ENCODE measurements around the gene NRN1L.
"Not testable (repeated sequence)": the region's sequence is repeated elsewhere in the genome, so short reads cannot be mapped to it uniquely, and the experiment has no call there.

Gene NRN1L

DNA sequence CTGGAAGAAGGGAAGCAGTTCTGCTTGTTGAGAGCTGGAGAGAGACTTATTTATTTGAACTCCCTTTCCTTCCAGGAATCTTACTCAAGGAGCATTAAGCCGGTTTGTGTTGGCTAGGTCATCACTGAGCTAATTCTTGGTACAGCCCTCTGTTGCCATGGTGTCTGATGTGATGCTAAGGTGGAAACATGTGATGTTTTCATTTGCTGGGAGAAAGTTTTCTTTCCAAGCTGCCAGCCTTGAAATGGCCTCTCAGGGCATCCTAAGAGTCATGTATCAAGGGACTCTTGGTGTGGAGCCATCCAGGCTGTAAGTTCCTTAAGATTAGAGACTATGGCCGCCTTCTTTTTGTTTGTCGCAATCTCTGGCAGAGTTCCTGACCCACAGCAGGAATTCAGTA is 12.5 kb downstream of the NRN1L start:
- Histone ChIP-seq H2AFZ (ENCODE audit: low read depth, low read length) (no peak overlapping the region), H3K4me1 (ENCODE audit: insufficient read depth, low read length) (peaks cover 25% of the 10 kb centered on the region), H3K27me3 (ENCODE audit: insufficient read depth, low read length) (no peaks in the 10 kb centered on the region), H3K36me3 (ENCODE audit: insufficient read depth, low read length) (no peaks in the 10 kb centered on the region), H3K4me3 (ENCODE audit: low read length) (no peak overlapping the region), H3K9me3 (ENCODE audit: low read length) (no peaks in the 10 kb centered on the region)

DNA sequence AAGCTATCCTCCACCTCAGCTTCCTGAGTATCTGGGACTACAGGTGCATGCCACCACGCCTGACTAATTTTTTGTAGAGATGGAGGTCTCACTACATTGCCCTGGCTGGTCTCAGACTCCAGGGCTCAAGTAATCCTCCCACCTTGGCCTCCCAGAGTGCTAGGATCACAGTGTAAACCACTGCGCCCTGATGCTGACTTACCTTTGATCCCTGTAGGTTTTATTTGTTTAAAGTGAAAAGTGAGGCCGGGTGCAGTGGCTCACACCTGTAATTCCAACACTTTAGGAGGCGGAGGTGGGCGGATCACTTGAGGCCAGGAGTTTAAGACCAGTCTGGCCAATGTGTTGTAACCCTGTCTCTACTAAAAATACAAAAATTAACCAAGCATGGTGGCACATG is 17.0 kb downstream of the NRN1L start:
- Histone ChIP-seq H3K9me3 (ENCODE audit: low read length) (no peaks in the 10 kb centered on the region), H3K36me3 (ENCODE audit: insufficient read depth, low read length) (peaks cover 9% of the 10 kb centered on the region), H3K27me3 (ENCODE audit: insufficient read depth, low read length) (no peaks in the 10 kb centered on the region), H3K4me3 (ENCODE audit: low read length) (no peak overlapping the region), H3K4me1 (ENCODE audit: insufficient read depth, low read length) (peaks cover 5% of the 10 kb centered on the region), H2AFZ (ENCODE audit: low read depth, low read length) (no peak overlapping the region)

DNA sequence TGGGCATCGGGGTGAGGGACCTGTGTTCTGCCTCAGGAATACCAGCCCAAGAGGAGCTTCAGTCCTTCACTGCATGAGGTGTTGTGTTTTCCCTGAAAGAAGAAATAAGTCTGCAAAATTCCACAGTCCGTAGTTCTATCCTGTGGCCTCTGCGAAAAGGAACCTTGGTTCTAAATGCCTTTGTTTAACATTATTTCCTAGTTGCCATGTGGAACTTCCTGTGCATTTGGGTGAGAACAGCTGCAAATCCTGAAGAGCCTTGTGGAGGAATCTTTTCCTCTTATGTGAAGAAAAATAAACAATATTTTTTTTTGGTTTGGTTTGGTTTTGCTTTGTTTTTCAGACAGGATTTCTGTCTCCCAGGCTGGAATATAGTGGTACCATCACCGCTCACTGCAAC is 18.1 kb downstream of the NRN1L start:
- Histone ChIP-seq H3K36me3 (ENCODE audit: insufficient read depth, low read length) (peaks cover 9% of the 10 kb centered on the region), H3K9me3 (ENCODE audit: low read length) (no peaks in the 10 kb centered on the region), H2AFZ (ENCODE audit: low read depth, low read length) (no peak overlapping the region), H3K4me1 (ENCODE audit: insufficient read depth, low read length) (no peaks in the 10 kb centered on the region), H3K4me3 (ENCODE audit: low read length) (no peak overlapping the region), H3K27me3 (ENCODE audit: insufficient read depth, low read length) (no peaks in the 10 kb centered on the region)

DNA sequence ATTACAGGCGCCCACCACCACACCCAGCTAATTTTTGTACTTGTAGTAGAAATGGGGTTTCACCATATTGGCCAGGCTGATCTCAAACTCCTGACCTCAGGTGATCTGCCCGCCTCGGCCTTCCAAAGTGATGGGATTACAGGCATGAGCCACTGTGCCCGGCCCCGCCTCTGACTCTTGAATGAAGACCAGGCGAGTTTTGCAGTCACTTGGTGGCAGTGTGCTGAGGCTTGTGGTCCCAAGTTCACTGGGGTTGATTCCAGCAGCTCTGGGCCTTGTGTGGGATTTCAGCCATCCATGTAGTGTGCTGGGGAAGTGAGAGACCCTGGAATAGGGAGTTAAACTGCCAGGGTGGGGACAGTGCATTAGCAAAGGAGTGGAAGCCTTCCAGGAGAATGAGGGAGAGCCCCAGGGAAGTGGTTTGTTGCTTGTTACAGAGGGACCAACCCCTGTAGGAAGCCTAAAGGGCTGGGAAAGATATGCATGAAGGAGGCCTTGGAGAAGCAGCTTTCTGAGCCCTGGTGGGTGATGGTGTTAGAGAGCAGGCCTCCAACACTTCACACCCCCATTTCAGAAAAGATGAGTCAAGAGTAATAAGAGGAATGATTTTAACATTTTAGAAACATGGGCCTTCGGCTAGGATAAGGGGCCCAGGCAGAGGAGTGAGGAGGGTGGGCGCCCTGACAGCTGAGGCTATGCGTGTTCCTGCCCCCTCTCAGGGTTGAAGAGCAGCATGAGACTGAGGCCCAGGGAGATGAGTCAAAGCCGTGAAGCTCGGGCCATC is 22.9 kb downstream of the NRN1L start:
- no peak overlapping the region for H3K4me3 ChIP-seq (ENCODE audit: low read length)
- no peaks in the 10 kb centered on the region for H3K27me3 ChIP-seq (ENCODE audit: insufficient read depth, low read length)
- peaks cover 8% of the 10 kb centered on the region for H3K4me1 ChIP-seq (ENCODE audit: insufficient read depth, low read length)
- no peak overlapping the region for H2AFZ ChIP-seq (ENCODE audit: low read depth, low read length)
- H3K36me3 ChIP-seq (ENCODE audit: insufficient read depth, low read length), result peaks cover 46% of the 10 kb centered on the region
- no peaks in the 10 kb centered on the region for H3K9me3 ChIP-seq (ENCODE audit: low read length)

DNA sequence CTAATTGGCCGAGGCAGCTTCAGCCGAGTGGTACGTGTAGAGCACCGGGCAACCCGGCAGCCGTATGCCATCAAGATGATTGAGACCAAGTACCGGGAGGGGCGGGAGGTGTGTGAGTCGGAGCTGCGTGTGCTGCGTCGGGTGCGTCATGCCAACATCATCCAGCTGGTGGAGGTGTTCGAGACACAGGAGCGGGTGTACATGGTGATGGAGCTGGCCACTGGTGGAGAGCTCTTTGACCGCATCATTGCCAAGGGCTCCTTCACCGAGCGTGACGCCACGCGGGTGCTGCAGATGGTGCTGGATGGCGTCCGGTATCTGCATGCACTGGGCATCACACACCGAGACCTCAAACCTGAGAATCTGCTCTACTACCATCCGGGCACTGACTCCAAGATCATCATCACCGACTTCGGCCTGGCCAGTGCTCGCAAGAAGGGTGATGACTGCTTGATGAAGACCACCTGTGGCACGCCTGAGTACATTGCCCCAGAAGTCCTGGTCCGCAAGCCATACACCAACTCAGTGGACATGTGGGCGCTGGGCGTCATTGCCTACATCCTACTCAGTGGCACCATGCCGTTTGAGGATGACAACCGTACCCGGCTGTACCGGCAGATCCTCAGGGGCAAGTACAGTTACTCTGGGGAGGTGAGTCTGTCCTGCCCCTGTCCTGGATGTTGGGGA is 24.5 kb downstream of the NRN1L start:
- Histone ChIP-seq H2AFZ (ENCODE audit: low read depth, low read length) (no peak overlapping the region), H3K4me1 (ENCODE audit: insufficient read depth, low read length) (peaks cover 8% of the 10 kb centered on the region), H3K27me3 (ENCODE audit: insufficient read depth, low read length) (no peaks in the 10 kb centered on the region), H3K36me3 (ENCODE audit: insufficient read depth, low read length) (peaks cover 41% of the 10 kb centered on the region), H3K9me3 (ENCODE audit: low read length) (no peaks in the 10 kb centered on the region), H3K4me3 (ENCODE audit: low read length) (no peak overlapping the region)

DNA sequence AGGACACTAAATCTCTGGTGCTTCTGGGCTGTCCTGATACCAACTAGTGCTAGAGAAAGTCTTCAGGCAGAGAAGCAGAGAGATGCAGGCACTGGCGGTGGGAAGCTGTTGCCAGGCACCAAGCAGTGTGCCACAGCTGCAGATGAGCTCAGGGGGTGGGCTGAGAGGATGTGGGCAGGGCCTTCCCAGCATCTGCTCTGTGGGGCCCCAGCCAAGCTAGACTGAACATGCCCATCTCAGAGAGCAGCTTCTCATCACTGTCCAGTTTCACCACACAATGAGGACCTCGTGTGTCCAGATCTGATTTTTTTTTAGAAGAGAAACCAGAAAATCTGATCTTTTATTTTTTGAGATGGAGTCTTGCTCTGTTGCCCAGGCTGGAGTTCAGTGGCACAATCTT is 25.5 kb downstream of the NRN1L start:
- H3K9me3 ChIP-seq (ENCODE audit: low read length), result no peaks in the 10 kb centered on the region
- no peak overlapping the region for H3K4me3 ChIP-seq (ENCODE audit: low read length)
- H3K27me3 ChIP-seq (ENCODE audit: insufficient read depth, low read length), result no peaks in the 10 kb centered on the region
- H3K36me3 ChIP-seq (ENCODE audit: insufficient read depth, low read length), result peaks cover 45% of the 10 kb centered on the region
- peaks cover 8% of the 10 kb centered on the region for H3K4me1 ChIP-seq (ENCODE audit: insufficient read depth, low read length)
- no peak overlapping the region for H2AFZ ChIP-seq (ENCODE audit: low read depth, low read length)

DNA sequence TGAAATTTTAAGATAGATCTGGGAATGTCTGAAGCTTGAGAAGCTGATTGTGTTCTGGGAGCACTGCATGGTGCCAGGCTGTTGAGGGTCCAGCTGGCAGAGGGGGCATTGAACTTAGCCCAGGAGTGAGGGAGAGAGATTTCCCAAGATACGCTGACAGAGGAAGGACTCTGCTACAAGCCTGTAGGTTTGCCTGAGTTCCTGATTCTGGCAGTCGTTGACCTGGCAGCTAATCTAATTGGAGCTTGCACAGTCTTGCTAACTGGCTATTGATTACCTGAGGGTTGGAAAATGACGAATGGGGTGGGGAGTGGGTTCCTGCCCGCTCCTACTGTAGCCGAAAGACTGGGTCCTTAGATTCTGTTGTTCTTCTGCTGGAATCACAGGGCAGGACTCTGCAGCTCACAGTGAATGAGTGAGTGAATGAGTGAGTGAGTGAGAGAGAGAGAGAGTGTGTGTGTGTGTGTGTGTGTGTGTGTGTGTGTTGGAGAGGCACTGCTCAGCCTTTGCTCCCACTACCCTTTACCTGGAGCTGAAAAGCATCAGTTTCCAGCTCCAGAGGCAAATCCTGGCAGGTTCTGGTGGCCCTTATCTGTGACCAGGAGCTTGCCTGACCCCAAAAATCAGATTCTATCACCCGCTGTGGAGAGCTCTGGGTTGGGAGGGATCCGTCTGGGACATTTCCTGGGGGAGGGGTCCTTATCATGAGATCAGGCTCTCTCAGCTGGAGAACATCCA is 30.2 kb downstream of the NRN1L start:
- Histone ChIP-seq H2AFZ (ENCODE audit: low read depth, low read length) (no peak overlapping the region), H3K4me3 (ENCODE audit: low read length) (no peak overlapping the region), H3K9me3 (ENCODE audit: low read length) (no peaks in the 10 kb centered on the region), H3K4me1 (ENCODE audit: insufficient read depth, low read length) (peaks cover 4% of the 10 kb centered on the region), H3K27me3 (ENCODE audit: insufficient read depth, low read length) (no peaks in the 10 kb centered on the region), H3K36me3 (ENCODE audit: insufficient read depth, low read length) (peaks cover 43% of the 10 kb centered on the region)

DNA sequence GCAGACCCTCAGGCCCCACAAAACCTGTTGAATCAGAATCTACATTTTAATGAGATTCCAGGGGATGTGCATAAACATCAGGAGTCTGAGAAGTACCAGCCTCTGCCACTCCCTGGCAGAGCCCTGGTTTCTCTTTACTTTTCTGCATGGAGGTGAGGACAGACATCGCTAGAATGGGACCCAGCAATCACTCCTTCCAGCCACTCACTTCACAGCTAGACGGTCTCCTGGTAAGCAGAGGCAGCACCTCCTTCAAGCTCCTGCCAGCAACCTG is 30.7 kb downstream of the NRN1L start:
- H2AFZ ChIP-seq (ENCODE audit: low read depth, low read length); H3K27me3 ChIP-seq (ENCODE audit: insufficient read depth, low read length); H3K9me3 ChIP-seq (ENCODE audit: low read length); H3K4me3 ChIP-seq (ENCODE audit: low read length); H3K4me1 ChIP-seq (ENCODE audit: insufficient read depth, low read length): not testable (repeated sequence)
- peaks cover 40% of the 10 kb centered on the region for H3K36me3 ChIP-seq (ENCODE audit: insufficient read depth, low read length)

DNA sequence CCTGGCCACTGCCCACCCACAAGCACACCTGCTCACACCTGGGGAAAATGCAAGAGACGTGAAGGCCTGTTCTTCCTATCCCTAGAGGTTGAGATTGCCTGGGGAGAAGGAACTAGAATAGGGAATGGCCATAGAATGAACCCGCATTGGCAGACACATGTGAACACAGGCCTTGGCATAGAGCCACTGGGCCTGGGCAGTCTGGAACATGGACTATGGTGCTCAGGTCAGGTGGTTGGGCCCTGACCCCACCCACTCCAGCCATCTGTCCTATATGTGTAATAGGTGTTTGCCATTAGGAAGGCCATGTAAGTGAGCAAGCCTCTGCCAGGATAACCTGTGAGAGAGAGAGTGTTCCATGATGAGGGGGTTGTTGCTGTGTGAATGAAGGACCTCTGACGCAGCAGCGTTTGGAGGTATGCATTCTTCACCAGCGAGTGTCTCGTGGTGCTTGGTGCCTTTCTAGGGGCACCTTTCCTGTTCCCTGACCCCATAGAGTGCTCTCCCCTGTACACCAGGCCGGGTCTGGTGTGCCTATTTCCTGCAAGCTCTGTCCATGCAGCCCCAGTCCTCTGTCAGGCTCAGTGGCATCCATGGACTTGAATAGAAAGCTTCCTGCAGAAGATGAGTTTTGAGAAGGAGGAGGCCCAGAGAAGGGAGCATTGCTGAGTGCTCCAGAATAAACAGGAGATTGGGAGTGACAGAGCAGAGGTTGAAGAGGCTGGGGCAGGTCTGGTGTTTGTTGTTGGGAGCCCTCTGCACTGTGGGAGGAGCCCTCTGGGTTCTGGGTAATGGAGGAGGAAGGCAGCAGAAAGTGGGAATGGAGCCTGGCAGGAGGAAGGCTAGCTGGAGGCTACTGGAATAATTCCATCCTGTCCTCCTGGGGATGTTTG is 31.4 kb downstream of the NRN1L start:
- Histone ChIP-seq H3K4me1 (ENCODE audit: insufficient read depth, low read length) (no peaks in the 10 kb centered on the region), H3K27me3 (ENCODE audit: insufficient read depth, low read length) (no peaks in the 10 kb centered on the region), H3K9me3 (ENCODE audit: low read length) (no peaks in the 10 kb centered on the region), H3K36me3 (ENCODE audit: insufficient read depth, low read length) (peaks cover 34% of the 10 kb centered on the region), H3K4me3 (ENCODE audit: low read length) (no peak overlapping the region), H2AFZ (ENCODE audit: low read depth, low read length) (no peak overlapping the region)

DNA sequence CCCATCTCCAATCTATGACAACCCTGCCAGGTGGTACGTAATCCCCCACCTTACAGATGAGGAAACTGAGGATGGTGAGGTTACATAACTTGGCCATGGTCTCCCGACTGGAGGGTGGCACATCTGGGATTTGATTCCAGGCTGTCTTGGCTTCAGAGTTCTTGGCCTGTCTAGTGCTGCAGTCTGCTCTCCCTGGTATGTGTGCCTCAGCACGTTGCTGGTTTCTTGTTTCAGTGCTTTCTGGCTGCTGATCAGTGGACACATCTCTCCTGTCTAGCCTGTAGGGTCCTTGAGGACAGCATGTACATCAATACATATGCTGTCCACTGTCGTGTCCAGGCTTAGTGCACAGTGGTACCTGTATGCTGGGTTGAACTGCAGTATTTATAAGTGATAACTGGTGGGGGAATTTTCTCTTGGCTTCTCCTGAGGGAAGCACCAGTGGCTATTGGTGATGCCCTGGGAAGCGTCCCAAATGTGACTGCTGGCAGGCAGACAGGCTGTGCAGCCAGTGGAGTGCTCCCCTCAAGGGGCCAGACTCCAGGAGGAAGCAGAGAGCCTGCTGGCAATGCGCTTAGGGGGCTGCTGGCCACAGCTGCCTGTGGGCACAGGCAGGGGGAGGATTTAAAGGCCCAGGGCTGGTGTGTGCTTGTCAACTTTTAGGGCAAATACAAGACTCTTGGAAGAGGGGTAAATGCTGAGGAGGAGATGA is 32.6 kb downstream of the NRN1L start:
- no peak overlapping the region for H3K4me3 ChIP-seq (ENCODE audit: low read length)
- peaks cover 22% of the 10 kb centered on the region for H3K36me3 ChIP-seq (ENCODE audit: insufficient read depth, low read length)
- no peaks in the 10 kb centered on the region for H3K4me1 ChIP-seq (ENCODE audit: insufficient read depth, low read length)
- no peak overlapping the region for H2AFZ ChIP-seq (ENCODE audit: low read depth, low read length)
- H3K9me3 ChIP-seq (ENCODE audit: low read length), result no peaks in the 10 kb centered on the region
- H3K27me3 ChIP-seq (ENCODE audit: insufficient read depth, low read length), result no peaks in the 10 kb centered on the region

DNA sequence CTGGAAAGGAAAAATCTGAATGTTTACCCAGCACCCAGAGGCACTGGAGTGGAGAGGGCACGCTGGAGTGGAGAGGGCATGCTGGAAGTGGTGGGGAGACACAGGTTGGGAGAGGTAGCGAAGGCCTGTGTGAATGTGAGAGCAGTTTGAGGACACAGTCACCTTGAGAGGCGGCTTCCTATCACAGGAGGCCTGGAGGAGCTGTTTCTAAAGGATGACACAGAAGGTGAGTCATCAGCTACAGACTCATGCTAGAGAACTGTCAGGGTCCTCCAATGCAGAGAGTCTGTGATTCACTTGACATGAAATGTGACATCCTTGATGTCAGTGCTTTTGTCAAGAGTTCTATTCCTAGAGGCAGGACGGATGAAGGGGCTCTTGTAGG is 33.2 kb downstream of the NRN1L start:
- peaks cover 21% of the 10 kb centered on the region for H3K36me3 ChIP-seq (ENCODE audit: insufficient read depth, low read length)
- no peak overlapping the region for H2AFZ ChIP-seq (ENCODE audit: low read depth, low read length)
- H3K27me3 ChIP-seq (ENCODE audit: insufficient read depth, low read length), result no peaks in the 10 kb centered on the region
- no peaks in the 10 kb centered on the region for H3K4me1 ChIP-seq (ENCODE audit: insufficient read depth, low read length)
- H3K4me3 ChIP-seq (ENCODE audit: low read length), result no peak overlapping the region
- no peaks in the 10 kb centered on the region for H3K9me3 ChIP-seq (ENCODE audit: low read length)

DNA sequence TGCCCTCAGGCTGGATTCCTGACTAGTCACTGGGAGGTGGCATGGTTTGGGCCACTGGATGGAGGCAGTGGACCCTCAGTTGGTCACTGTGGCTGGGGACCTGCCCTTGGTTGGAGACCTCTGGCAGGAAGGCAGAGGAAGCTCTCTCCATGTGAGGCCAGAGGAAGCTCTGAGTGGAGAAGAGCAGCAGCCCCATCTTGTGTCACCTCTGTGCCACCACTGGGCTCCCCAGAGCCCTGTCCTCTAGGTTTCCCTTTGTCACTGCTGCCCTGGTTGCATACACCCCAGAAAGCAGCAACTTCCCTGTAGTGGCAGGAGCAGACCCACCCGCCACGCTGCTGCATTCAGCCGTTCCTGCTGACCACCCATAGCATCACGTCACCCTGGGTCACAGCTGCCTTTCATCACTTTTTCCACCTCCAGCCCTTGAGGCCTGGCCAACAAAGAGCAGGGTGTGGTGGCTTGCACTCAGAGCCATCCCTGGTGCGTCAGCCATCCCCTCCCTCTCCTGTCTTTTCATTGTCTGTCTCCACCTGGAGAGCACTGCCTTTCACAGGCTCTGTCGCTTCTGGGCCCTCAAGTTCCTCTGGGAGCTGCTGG is 35.0 kb downstream of the NRN1L start:
- no peak overlapping the region for H2AFZ ChIP-seq (ENCODE audit: low read depth, low read length)
- H3K36me3 ChIP-seq (ENCODE audit: insufficient read depth, low read length), result peaks cover 24% of the 10 kb centered on the region
- H3K9me3 ChIP-seq (ENCODE audit: low read length), result no peaks in the 10 kb centered on the region
- H3K4me1 ChIP-seq (ENCODE audit: insufficient read depth, low read length), result no peaks in the 10 kb centered on the region
- no peak overlapping the region for H3K4me3 ChIP-seq (ENCODE audit: low read length)
- no peaks in the 10 kb centered on the region for H3K27me3 ChIP-seq (ENCODE audit: insufficient read depth, low read length)

Measured in neuron (in vitro differentiated cells).